Measurements from ENCODE around the gene KLHL13. TPM values are rescaled to one million over a fixed set of nuclear protein-coding genes. Genes with fewer than 3 reads are reported as not detected.

Gene KLHL13
- total and polyA plus RNA-seq, 2 donors from 2014 or later = 13.8 to 55.4 TPM

DNA sequence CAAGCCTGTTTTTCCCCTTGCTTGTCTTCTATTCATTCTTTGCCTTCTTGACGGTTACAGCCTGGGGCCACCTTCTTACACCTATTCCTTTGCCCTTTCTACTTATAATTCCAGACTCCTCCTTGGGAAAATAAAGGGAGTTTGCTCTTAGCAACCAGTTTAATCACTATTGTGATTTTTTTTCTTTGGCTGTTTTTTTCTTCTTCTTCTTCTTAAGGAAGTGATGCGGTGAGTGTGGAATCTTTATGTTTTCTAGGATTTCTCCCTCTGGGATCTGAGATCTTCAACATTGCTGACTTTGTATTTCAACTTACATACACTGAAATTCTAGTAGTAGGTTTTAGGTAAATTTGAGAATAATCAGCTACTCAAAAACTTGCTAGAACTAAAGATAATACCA lies 1.1 kb upstream of the KLHL13 start:
- Histone ChIP-seq H3K36me3 (ENCODE audit: control insufficient read depth in 2 of 3, insufficient read depth in 3 of 3, low read length in 3 of 3) (no peaks in the 10 kb centered on the region), H3K4me1 (ENCODE audit: control insufficient read depth in 2 of 3, insufficient read depth in 2 of 3, low read depth in 1 of 3, low read length in 3 of 3) (no peaks in the 10 kb centered on the region), H3K9ac (ENCODE audit: low read length in 3 of 3) (no peak overlapping the region), H3K4me3 (ENCODE audit: low read length in 3 of 3) (peak overlapping the region in 1 of 3 donors; percentile 63), H3K27me3 (ENCODE audit: control insufficient read depth, insufficient read depth, low read length) (no peaks in the 10 kb centered on the region), H3K9me3 (ENCODE audit: control insufficient read depth in 2 of 3, insufficient read depth in 1 of 3, low read length in 3 of 3) (no peaks in the 10 kb centered on the region), H3K27ac (ENCODE audit: low read depth in 2 of 2, low read length in 2 of 2) (no peak overlapping the region)
- peak in 2 of 5 donors; percentile 5 to 8 for DNase-seq
- intact Hi-C loops (cut with DNase I) = no loop called here
- no peak for FAIRE-seq
- TF ChIP-seq, protein P1, sequence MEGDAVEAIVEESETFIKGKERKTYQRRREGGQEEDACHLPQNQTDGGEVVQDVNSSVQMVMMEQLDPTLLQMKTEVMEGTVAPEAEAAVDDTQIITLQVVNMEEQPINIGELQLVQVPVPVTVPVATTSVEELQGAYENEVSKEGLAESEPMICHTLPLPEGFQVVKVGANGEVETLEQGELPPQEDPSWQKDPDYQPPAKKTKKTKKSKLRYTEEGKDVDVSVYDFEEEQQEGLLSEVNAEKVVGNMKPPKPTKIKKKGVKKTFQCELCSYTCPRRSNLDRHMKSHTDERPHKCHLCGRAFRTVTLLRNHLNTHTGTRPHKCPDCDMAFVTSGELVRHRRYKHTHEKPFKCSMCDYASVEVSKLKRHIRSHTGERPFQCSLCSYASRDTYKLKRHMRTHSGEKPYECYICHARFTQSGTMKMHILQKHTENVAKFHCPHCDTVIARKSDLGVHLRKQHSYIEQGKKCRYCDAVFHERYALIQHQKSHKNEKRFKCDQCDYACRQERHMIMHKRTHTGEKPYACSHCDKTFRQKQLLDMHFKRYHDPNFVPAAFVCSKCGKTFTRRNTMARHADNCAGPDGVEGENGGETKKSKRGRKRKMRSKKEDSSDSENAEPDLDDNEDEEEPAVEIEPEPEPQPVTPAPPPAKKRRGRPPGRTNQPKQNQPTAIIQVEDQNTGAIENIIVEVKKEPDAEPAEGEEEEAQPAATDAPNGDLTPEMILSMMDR (IDR thresholded peaks at IDR 0.05; ENCODE audit: borderline replicate concordance, extremely low read depth, insufficient read depth) = no peak

DNA sequence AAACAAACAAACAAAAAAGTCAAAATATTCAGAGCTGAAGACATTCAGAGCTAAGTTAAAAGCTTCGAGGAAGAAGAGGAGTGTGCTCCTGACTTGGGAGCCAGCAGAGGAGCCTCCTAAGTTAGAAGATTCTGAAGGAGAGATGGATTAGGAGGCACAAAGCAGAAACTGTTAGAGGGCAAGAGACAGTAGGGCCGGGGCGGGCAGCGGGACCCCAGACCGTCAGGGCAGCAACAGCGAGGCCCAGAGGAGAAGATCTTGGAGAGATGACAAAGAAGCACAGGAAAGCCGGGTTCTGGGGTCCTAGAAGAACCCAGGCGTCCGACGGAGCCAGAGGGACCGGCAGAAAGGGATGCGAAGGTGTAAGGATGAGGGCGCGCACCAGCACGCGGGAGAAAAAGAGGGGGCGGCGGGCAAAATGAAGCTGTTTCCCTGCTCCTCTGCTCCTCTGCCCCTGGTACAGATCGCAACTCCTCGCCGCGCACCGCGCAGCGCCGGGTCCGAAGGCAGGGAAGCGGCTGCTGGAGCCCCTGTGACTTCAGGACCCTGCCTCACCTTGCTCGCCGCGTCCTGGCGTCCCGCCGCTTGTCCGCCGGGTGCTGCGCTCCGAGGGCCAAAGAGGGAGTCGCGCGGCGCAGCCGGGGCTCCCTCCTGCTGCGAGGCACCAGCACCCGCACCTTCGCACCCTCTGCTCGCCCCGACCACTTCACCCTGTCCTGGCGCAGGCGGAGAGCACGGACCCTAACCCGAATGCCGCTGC lies 477 bp downstream of the KLHL13 start:
- no peak for FAIRE-seq

DNA sequence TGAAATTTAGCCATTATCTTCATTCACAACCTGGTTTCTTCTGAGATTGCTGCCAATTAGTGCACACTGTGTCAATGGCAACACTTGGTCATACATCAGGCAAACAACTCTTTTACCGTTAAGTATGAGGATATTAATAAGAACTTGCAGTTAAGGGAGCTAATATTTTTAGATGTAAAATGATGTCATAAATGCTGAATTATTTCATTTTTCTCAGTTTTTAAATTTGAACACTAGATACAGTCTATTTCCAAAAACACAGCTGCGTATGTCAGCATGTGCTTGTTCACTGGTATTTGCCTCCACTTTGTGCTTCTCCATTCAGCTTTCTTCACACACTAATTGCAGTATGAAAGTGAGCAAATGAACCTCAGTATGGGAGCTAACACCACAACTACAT lies 1.6 kb downstream of the KLHL13 start:
- H3K4me1 ChIP-seq (ENCODE audit: control insufficient read depth in 2 of 3, insufficient read depth in 2 of 3, low read depth in 1 of 3, low read length in 3 of 3) = no peaks in the 10 kb centered on the region
- intact Hi-C loops (cut with DNase I) = no loop called here
- TF ChIP-seq, protein P1 (IDR thresholded peaks at IDR 0.05; ENCODE audit: borderline replicate concordance, extremely low read depth, insufficient read depth) = no peak
- H3K9ac ChIP-seq (ENCODE audit: low read length in 3 of 3) = peak overlapping the region in 2 of 3 donors; percentile 46 to 71
- H3K4me3 ChIP-seq (ENCODE audit: low read length in 3 of 3) = peak overlapping the region; percentile 40 to 73 (median 60)
- no peaks in the 10 kb centered on the region for H3K27me3 ChIP-seq (ENCODE audit: control insufficient read depth, insufficient read depth, low read length)
- no peak for DNase-seq
- H3K36me3 ChIP-seq (ENCODE audit: control insufficient read depth in 2 of 3, insufficient read depth in 3 of 3, low read length in 3 of 3) = no peaks in the 10 kb centered on the region
- peak overlapping the region in 1 of 2 donors; percentile 57 for H3K27ac ChIP-seq (ENCODE audit: low read depth in 2 of 2, low read length in 2 of 2)
- no peak for FAIRE-seq
- H3K9me3 ChIP-seq (ENCODE audit: control insufficient read depth in 2 of 3, insufficient read depth in 1 of 3, low read length in 3 of 3) = no peaks in the 10 kb centered on the region

More for the DNA sequence above, 477 bp downstream of the KLHL13 start:
- Histone ChIP-seq H3K27me3 (ENCODE audit: control insufficient read depth, insufficient read depth, low read length) (no peaks in the 10 kb centered on the region), H3K4me1 (ENCODE audit: control insufficient read depth in 2 of 3, insufficient read depth in 2 of 3, low read depth in 1 of 3, low read length in 3 of 3) (no peaks in the 10 kb centered on the region), H3K27ac (ENCODE audit: low read depth in 2 of 2, low read length in 2 of 2) (peak overlapping the region; percentile 74 to 80), H3K9ac (ENCODE audit: low read length in 3 of 3) (peak overlapping the region; percentile 46 to 71 (median 60)), H3K9me3 (ENCODE audit: control insufficient read depth in 2 of 3, insufficient read depth in 1 of 3, low read length in 3 of 3) (no peaks in the 10 kb centered on the region), H3K36me3 (ENCODE audit: control insufficient read depth in 2 of 3, insufficient read depth in 3 of 3, low read length in 3 of 3) (no peaks in the 10 kb centered on the region), H3K4me3 (ENCODE audit: low read length in 3 of 3) (peak overlapping the region; percentile 40 to 73 (median 60))
- TF ChIP-seq, protein P1 (IDR thresholded peaks at IDR 0.05; ENCODE audit: borderline replicate concordance, extremely low read depth, insufficient read depth) = no peak
- peak in 4 of 5 donors; percentile 7 to 52 (median 44) for DNase-seq
- intact Hi-C loops (cut with DNase I) = no loop called here
